ENCODE results near the gene C6orf118. TPM values are rescaled to one million over a fixed set of nuclear protein-coding genes. Genes with fewer than 3 reads are reported as not detected.

Gene C6orf118
- total RNA-seq, 5 donors from 2014 or later (not counting 1 experiment from before 2014, with no cell fraction given) = not detected

- ATAC-seq (replicated peaks in 1 of 4) (no peak), DNase-seq (no peak)
- Histone ChIP-seq H3K4me3 (ENCODE audit: control insufficient read depth in 1 of 2, extremely low read depth in 1 of 2, low read length in 1 of 2) (no peak overlapping the region), H3K27ac (ENCODE audit: low read length) (no peak overlapping the region), H3K27me3 (replicated peaks in 1 of 2; ENCODE audit: control insufficient read depth in 2 of 2, extremely low read depth in 1 of 2, insufficient read depth in 2 of 2, low read length in 1 of 2) (no peaks in the 10 kb centered on the region), H3K36me3 (ENCODE audit: control insufficient read depth in 2 of 2, extremely low read depth in 1 of 2, insufficient read depth in 1 of 2, low read length in 1 of 2) (no peaks in the 10 kb centered on the region), H3K4me1 (ENCODE audit: control insufficient read depth in 1 of 2, extremely low read depth in 1 of 2, insufficient read depth in 2 of 2, low read length in 2 of 2) (no peaks in the 10 kb centered on the region), H3K9me3 (no peaks in the 10 kb centered on the region)
- Mint-ChIP-seq H3K4me3 (no peak overlapping the region), H3K4me1 (no peaks in the 10 kb centered on the region), H3K36me3 (no peaks in the 10 kb centered on the region), H3K27me3 (no peaks in the 10 kb centered on the region), H3K9me3 (peaks cover 0 to 8% (median 5%) of the 10 kb centered on the region in 3 donors), H3K27ac (no peak overlapping the region)
- ChIA-PET CTCF (no interaction called here), POLR2A (no interaction called here)
- 70% methylated on average over 3 of the region's 3 CpGs for WGBS (ENCODE audit: insufficient coverage)
These were observed 59.6 kb downstream of the C6orf118 start for GRCh38 chr6:165249808-165250207.

GRCh38 chr6:165245701-165246100 is 63.7 kb downstream of the C6orf118 start:
- no peak for DNase-seq
- WGBS (ENCODE audit: insufficient coverage) = 100% methylated on average over 1 of the region's 2 CpGs
- Histone ChIP-seq H3K4me3 (ENCODE audit: control insufficient read depth in 1 of 2, extremely low read depth in 1 of 2, low read length in 1 of 2) (no peak overlapping the region), H3K9me3 (no peaks in the 10 kb centered on the region), H3K27ac (ENCODE audit: low read length) (no peak overlapping the region), H3K27me3 (replicated peaks in 1 of 2; ENCODE audit: control insufficient read depth in 2 of 2, extremely low read depth in 1 of 2, insufficient read depth in 2 of 2, low read length in 1 of 2) (no peaks in the 10 kb centered on the region), H3K36me3 (ENCODE audit: control insufficient read depth in 2 of 2, extremely low read depth in 1 of 2, insufficient read depth in 1 of 2, low read length in 1 of 2) (no peaks in the 10 kb centered on the region), H3K4me1 (ENCODE audit: control insufficient read depth in 1 of 2, extremely low read depth in 1 of 2, insufficient read depth in 2 of 2, low read length in 2 of 2) (no peaks in the 10 kb centered on the region)
- no peaks in the 10 kb centered on the region for H3K36me3 Mint-ChIP-seq
- H3K27ac Mint-ChIP-seq = no peak overlapping the region
- no peak overlapping the region for H3K4me3 Mint-ChIP-seq
- ChIA-PET CTCF (no interaction called here), POLR2A (no interaction called here)
- no peaks in the 10 kb centered on the region for H3K27me3 Mint-ChIP-seq
- ATAC-seq (replicated peaks in 1 of 4) = no peak
- H3K9me3 Mint-ChIP-seq = peaks cover 0 to 11% (median 9%) of the 10 kb centered on the region in 3 donors
- H3K4me1 Mint-ChIP-seq = no peaks in the 10 kb centered on the region

- no peak overlapping the region for H3K4me3 ChIP-seq (ENCODE audit: control insufficient read depth in 1 of 2, extremely low read depth in 1 of 2, low read length in 1 of 2)
- H3K4me3 Mint-ChIP-seq = no peak overlapping the region
- H3K27me3 ChIP-seq (replicated peaks in 1 of 2; ENCODE audit: control insufficient read depth in 2 of 2, extremely low read depth in 1 of 2, insufficient read depth in 2 of 2, low read length in 1 of 2) = no peaks in the 10 kb centered on the region
- no peaks in the 10 kb centered on the region for H3K9me3 ChIP-seq
- no peak overlapping the region for H3K27ac ChIP-seq (ENCODE audit: low read length)
- H3K36me3 Mint-ChIP-seq = no peaks in the 10 kb centered on the region
- no peaks in the 10 kb centered on the region for H3K36me3 ChIP-seq (ENCODE audit: control insufficient read depth in 2 of 2, extremely low read depth in 1 of 2, insufficient read depth in 1 of 2, low read length in 1 of 2)
- no peaks in the 10 kb centered on the region for H3K4me1 Mint-ChIP-seq
- ChIA-PET POLR2A (no interaction called here), CTCF (no interaction called here)
- no peaks in the 10 kb centered on the region for H3K4me1 ChIP-seq (ENCODE audit: control insufficient read depth in 1 of 2, extremely low read depth in 1 of 2, insufficient read depth in 2 of 2, low read length in 2 of 2)
- peaks cover 0 to 12% (median 9%) of the 10 kb centered on the region in 3 donors for H3K9me3 Mint-ChIP-seq
- no peak overlapping the region for H3K27ac Mint-ChIP-seq
- ATAC-seq (replicated peaks in 1 of 4) (no peak), DNase-seq (no peak)
- WGBS (ENCODE audit: insufficient coverage) = 57% methylated on average over 1 of the region's 4 CpGs
- no peaks in the 10 kb centered on the region for H3K27me3 Mint-ChIP-seq
These were observed 64.1 kb downstream of the C6orf118 start for GRCh38 chr6:165245287-165245686.

- no peak overlapping the region for H3K27ac Mint-ChIP-seq
- POLR2A ChIA-PET = no interaction called here
- CTCF ChIA-PET = no interaction called here
- no peaks in the 10 kb centered on the region for H3K36me3 Mint-ChIP-seq
- H3K27me3 ChIP-seq (replicated peaks in 1 of 2; ENCODE audit: control insufficient read depth in 2 of 2, extremely low read depth in 1 of 2, insufficient read depth in 2 of 2, low read length in 1 of 2) = no peaks in the 10 kb centered on the region
- ATAC-seq (replicated peaks in 1 of 4) (no peak), DNase-seq (no peak)
- no CpG with 5 or more reads among the region's 12 CpGs for WGBS (ENCODE audit: insufficient coverage)
- no peak overlapping the region for H3K27ac ChIP-seq (ENCODE audit: low read length)
- no peaks in the 10 kb centered on the region for H3K36me3 ChIP-seq (ENCODE audit: control insufficient read depth in 2 of 2, extremely low read depth in 1 of 2, insufficient read depth in 1 of 2, low read length in 1 of 2)
- H3K9me3 Mint-ChIP-seq = peaks cover 0 to 12% (median 9%) of the 10 kb centered on the region in 3 donors
- H3K4me1 Mint-ChIP-seq = no peaks in the 10 kb centered on the region
- no peak overlapping the region for H3K4me3 Mint-ChIP-seq
- no peaks in the 10 kb centered on the region for H3K4me1 ChIP-seq (ENCODE audit: control insufficient read depth in 1 of 2, extremely low read depth in 1 of 2, insufficient read depth in 2 of 2, low read length in 2 of 2)
- no peak overlapping the region for H3K4me3 ChIP-seq (ENCODE audit: control insufficient read depth in 1 of 2, extremely low read depth in 1 of 2, low read length in 1 of 2)
- no peaks in the 10 kb centered on the region for H3K9me3 ChIP-seq
- no peaks in the 10 kb centered on the region for H3K27me3 Mint-ChIP-seq
These were observed 64.7 kb downstream of the C6orf118 start for GRCh38 chr6:165244524-165245247.

GRCh38 chr6:165243801-165244200 is 65.6 kb downstream of the C6orf118 start:
- POLR2A ChIA-PET = no interaction called here
- Mint-ChIP-seq H3K27ac (no peak overlapping the region), H3K36me3 (no peaks in the 10 kb centered on the region), H3K4me1 (no peaks in the 10 kb centered on the region), H3K27me3 (no peaks in the 10 kb centered on the region), H3K4me3 (no peak overlapping the region), H3K9me3 (peaks cover 0 to 17% (median 5%) of the 10 kb centered on the region in 3 donors)
- DNase-seq (no peak), ATAC-seq (replicated peaks in 1 of 4) (no peak)
- H3K27me3 ChIP-seq (replicated peaks in 1 of 2; ENCODE audit: control insufficient read depth in 2 of 2, extremely low read depth in 1 of 2, insufficient read depth in 2 of 2, low read length in 1 of 2) = no peaks in the 10 kb centered on the region
- H3K27ac ChIP-seq (ENCODE audit: low read length) = no peak overlapping the region
- no peak overlapping the region for H3K4me3 ChIP-seq (ENCODE audit: control insufficient read depth in 1 of 2, extremely low read depth in 1 of 2, low read length in 1 of 2)
- CTCF ChIA-PET = no interaction called here
- 80% methylated on average over 3 of the region's 5 CpGs for WGBS (ENCODE audit: insufficient coverage)
- no peaks in the 10 kb centered on the region for H3K4me1 ChIP-seq (ENCODE audit: control insufficient read depth in 1 of 2, extremely low read depth in 1 of 2, insufficient read depth in 2 of 2, low read length in 2 of 2)
- H3K9me3 ChIP-seq = no peaks in the 10 kb centered on the region
- no peaks in the 10 kb centered on the region for H3K36me3 ChIP-seq (ENCODE audit: control insufficient read depth in 2 of 2, extremely low read depth in 1 of 2, insufficient read depth in 1 of 2, low read length in 1 of 2)

- DNase-seq (no peak), ATAC-seq (replicated peaks in 1 of 4) (no peak)
- no peak overlapping the region for H3K4me3 Mint-ChIP-seq
- no peaks in the 10 kb centered on the region for H3K4me1 Mint-ChIP-seq
- Histone ChIP-seq H3K27ac (ENCODE audit: low read length) (no peak overlapping the region), H3K27me3 (replicated peaks in 1 of 2; ENCODE audit: control insufficient read depth in 2 of 2, extremely low read depth in 1 of 2, insufficient read depth in 2 of 2, low read length in 1 of 2) (no peaks in the 10 kb centered on the region), H3K4me3 (ENCODE audit: control insufficient read depth in 1 of 2, extremely low read depth in 1 of 2, low read length in 1 of 2) (no peak overlapping the region), H3K36me3 (ENCODE audit: control insufficient read depth in 2 of 2, extremely low read depth in 1 of 2, insufficient read depth in 1 of 2, low read length in 1 of 2) (no peaks in the 10 kb centered on the region), H3K4me1 (ENCODE audit: control insufficient read depth in 1 of 2, extremely low read depth in 1 of 2, insufficient read depth in 2 of 2, low read length in 2 of 2) (no peaks in the 10 kb centered on the region), H3K9me3 (no peaks in the 10 kb centered on the region)
- H3K27me3 Mint-ChIP-seq = no peaks in the 10 kb centered on the region
- ChIA-PET POLR2A (no interaction called here), CTCF (no interaction called here)
- peaks cover 15 to 33% (median 22%) of the 10 kb centered on the region in 3 donors for H3K9me3 Mint-ChIP-seq
- H3K27ac Mint-ChIP-seq = no peak overlapping the region
- 50% methylated on average over 1 of the region's 1 CpG for WGBS (ENCODE audit: insufficient coverage)
- H3K36me3 Mint-ChIP-seq = no peaks in the 10 kb centered on the region
These were observed 73.1 kb downstream of the C6orf118 start for GRCh38 chr6:165236326-165236725.
